Smooth muscle cell of the pulmonary artery (primary cell): ENCODE measurements around the gene APOD. TPM values are rescaled to one million over a fixed set of nuclear protein-coding genes. Genes with fewer than 3 reads are reported as not detected.

Experiments
- total RNA-seq: library from RNA; depleted of rRNA; stranded (reverse); fragments of >200 nt; gene quantifications from 2 replicates; pipeline ENCODE4 v1.2.3, GENCODE V29; 2014

Gene APOD
- total RNA-seq = 0.23 and 0.52 TPM in 2 replicates

GRCh38 chr3:195583831-195584542, at the start of gene APOD:
APOD (minus strand) TSS chr3:195583940; CDS start chr3:195579461, 4,479 bp downstream.

GRCh38 chr3:195542698-195543499, 40.8 kb downstream of the APOD start, which contains the start of gene PPP1R2:
PPP1R2 (minus strand) TSS chr3:195543325; CDS start chr3:195543025, 300 bp downstream.

Other genes starting within 250 kb of the APOD start
- gene ACAP2, start 140.9 kb downstream of the APOD start, total RNA-seq = 56.1 and 61.3 TPM in 2 replicates
- 79.0 and 99.2 TPM in 2 replicates for gene PPP1R2, start 40.6 kb downstream of the APOD start, total RNA-seq
- gene MUC20, start 137.0 kb upstream of the APOD start, total RNA-seq = 0.20 and 0.50 TPM in 2 replicates
- under 0.01 TPM in 1 of 2 replicates, not detected in the other for gene MUC4, start 228.0 kb upstream of the APOD start, total RNA-seq